Measurements from ENCODE around the gene RAP1GAP2.

RAP1GAP2 gene

GRCh38 chr17:2924211-2924610, 128.0 kb downstream of the RAP1GAP2 start:
- DNase-seq, result no peak

DNA sequence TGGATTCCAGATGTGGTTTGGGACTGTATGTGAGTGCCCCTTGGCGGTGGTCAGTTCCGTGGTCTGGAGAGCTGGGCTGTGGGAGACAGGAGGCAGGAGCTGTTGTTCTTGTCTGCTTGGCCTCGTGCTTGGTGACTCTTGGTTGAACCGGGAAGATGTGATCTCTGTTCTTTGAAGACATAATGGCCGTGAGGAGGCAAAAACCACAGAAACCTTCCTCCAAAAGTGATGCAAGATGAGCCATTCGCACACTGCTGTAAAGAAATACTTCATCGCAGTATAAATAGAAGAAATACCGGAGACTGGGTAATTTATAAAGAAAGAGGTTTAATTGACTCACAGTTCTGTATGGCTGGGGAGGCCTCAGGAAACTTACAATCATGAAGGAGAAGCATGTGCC, 128.8 kb downstream of the RAP1GAP2 start:
- DNase-seq, result no peak

DNA sequence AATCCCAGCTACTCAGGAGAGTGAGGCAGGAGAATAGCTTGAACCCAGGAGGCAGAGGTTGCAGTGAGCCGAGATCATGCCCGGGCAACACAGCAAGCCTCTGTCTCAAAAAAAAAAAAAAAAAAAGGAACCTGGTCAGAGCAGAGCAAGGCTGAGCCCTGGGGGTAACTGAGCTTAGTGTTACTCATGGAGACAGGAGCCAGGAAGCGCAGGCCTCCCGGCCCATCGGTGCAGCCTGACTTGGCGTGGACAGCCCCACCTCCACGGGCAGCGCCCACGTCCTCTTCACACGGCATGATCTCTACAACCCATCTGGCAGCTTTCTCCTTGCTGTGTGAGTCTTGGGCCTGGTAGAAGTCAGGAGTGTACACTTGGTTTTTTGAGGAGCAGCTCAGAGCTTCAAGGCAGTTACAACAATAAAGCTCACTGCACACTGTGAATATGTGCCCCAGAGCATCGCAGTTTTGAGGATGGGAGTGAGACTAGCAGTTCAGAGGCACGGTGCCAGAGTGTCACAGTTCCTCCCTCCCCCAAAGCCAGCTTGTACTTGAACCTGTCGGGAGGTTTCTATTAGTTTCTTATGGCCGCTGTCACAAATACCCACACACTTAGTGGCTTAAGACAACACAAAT, 129.9 kb downstream of the RAP1GAP2 start:
- DNase-seq, result no peak

DNA sequence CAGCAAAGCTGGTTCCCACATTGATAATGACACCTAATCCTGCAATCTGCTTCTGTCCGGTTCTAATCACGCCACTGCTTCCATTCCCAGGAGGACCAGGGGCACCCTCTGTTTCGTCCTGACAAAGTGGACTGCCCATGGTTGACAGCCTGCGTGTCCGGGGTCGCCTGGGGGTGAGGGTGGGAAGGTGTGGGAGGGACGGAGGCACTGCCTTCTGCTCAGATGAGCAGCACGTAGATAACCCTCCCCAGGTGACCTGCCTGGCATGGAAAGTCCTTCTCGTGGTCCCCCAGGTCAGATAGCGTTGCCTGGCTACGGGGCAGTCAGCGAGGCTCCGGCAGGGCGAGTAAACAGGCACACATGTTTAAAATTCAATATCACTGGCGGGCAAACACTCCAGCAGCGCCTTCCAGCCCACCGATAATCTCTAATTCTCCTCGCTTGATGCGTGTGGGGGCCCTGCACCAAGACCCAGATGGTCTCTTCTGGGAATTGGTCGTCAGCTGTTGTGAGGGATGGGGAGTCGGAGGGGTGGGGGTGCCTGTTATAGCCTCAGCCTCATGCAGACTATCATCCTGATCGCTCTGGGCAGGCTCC, 132.2 kb downstream of the RAP1GAP2 start:
- DNase-seq, result no peak

GRCh38 chr17:2929881-2930533, 133.8 kb downstream of the RAP1GAP2 start:
- DNase-seq, result peak; percentile 7 to 27

- DNase-seq, result no peak
Observed at GRCh38 chr17:2931876-2932275, 135.6 kb downstream of the RAP1GAP2 start.

GRCh38 chr17:2932946-2933345, 136.7 kb downstream of the RAP1GAP2 start:
- DNase-seq, result no peak

DNA sequence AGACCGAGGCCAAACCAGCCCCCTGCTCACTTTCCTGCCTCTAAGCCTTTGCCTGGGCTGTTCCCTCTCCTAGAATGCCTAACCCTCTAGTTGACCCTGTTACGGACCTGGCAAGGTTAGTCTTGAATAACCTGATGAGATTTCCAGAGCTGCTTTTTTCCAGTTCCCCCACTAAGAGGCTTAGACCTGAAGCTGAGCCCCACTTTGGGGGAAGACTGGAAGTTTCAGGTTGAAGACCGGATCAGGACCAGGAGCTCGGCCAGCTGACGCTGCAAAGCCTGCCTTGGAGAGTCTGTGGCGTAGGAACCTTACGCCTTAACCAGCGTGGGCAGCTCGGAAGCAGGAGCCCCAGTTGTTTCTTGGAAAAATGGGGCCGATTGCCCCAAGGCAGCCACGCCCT, 137.4 kb downstream of the RAP1GAP2 start:
- DNase-seq, result no peak

GRCh38 chr17:2935632-2936031, 139.4 kb downstream of the RAP1GAP2 start:
- no peak for DNase-seq

DNA sequence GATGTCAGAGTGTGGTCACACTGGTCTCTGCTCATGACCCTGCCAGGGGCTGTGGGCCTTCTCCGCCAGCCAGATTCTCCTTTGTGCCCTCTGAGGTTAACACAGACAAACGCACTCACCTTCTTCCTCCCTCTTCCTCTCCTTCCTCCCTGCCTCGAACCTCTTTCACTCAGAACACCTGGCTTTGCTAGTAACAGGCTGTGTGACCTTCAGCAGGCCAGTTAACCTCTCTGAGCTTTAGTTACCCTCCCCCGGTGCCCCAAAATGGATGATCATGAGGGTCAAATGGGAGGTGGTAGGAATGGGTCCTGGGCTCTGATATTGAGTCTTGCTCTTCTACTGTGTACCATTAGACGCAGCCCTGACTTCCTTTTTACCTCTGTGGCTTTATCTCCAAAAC, 140.1 kb downstream of the RAP1GAP2 start:
- DNase-seq, result no peak

- DNase-seq, result no peak
Observed at GRCh38 chr17:2936771-2937321, 140.6 kb downstream of the RAP1GAP2 start.

DNA sequence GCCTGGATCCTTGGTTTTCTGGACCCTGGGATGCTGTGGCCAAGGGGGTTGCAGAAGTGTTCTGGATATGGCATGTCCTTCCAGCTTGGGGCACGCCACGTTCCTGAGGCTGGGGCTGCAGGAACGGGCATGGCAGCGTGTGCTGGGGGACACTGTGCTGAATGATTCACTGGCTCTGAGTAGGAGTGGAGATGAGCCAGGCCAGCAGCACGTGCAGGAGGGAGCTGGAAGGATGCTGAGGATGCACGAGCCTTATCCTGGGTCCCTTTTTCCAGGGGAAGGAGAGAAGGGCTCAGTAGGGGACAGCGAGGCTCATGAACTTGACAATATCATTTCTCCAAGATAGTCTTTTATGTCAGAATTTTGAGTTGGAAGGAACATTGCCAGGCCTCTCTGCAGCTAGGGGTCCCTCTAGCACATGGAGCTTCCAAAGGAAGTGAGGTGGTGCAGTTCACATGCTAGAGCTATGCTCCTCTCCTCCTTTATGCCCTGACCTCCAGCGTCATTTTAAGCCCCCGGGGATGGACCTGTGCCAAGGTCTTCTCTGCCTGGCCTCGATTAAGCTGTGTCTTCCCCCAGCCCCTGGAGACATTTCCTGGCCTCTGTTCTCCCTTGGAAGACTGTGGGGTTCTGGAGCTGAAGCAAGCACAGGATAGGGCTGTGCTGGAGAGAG, 141.2 kb downstream of the RAP1GAP2 start:
- DNase-seq, result no peak

DNA sequence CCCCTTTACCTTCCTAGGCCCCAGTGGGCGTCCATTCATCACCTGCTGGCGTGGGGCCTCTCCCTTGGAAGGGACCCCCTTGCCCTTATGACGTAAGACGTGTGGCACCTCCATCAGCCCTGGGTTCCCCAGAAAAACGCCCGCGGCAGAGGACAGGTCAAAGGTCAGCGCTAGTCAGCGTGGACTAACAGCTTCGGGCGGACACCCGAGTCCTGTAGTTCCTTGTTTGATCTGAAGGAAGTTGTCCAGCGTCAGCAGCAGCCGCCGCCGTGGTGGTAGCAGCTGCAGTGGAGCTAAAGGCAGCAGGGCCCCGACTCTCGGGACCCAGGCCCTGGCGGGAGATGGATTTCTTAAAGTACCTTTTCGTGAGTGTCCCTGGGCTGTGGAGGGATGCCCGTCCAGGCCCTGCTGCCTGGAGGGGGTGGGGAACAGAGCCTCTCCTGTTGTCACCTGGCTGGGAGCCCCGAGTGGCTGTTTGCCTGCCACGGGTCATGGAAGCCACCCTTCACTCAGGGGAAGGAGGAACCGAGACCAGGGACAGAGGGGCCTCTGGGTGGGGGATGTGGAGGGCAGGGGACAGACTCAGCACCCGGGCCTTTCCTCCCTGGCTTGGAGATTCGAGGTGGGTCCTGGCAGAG, 143.6 kb downstream of the RAP1GAP2 start:
- no peak for DNase-seq

- no peak for DNase-seq
Observed at GRCh38 chr17:2940352-2940751, 144.1 kb downstream of the RAP1GAP2 start.

DNA sequence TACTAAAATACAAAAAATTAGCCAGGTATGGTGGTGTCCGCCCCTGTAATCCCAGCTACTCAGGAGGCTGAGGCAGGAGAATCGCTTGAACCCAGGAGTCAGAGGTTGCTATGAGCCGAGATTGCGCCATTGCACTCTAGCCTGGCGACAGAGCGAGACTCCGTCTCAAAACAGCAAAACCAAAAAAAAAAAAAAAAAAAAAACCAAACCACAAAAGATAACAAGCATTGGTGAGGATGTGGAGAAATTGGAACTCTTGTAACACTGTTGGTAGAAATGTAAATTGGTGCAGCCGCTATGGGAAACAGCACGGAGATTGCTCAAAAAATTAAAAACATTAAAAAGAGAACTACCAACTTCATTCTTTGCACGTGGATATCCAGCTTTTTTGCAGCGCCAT, 147.7 kb downstream of the RAP1GAP2 start:
- no peak for DNase-seq

DNA sequence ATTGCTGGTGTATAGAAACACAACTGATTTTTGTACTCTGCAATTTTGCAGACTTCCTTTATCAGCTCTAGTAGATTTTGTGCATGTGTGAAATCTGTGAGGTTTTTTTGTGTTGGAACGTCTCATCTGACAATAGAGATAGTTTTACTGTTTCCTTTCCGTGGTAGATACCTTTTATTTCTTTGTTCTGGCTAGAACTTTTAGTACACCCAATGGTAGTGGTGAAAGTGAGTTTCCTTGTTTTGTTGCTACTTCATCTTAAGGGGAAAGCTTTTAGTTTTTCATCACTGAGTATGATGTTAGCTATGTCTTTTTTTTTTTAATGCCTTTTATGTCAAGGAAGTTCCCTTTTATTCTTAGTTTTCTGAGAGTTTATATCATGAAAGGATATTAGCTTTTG, 149.1 kb downstream of the RAP1GAP2 start:
- no peak for DNase-seq

GRCh38 chr17:2946144-2946543, 149.9 kb downstream of the RAP1GAP2 start:
- DNase-seq, result no peak

DNA sequence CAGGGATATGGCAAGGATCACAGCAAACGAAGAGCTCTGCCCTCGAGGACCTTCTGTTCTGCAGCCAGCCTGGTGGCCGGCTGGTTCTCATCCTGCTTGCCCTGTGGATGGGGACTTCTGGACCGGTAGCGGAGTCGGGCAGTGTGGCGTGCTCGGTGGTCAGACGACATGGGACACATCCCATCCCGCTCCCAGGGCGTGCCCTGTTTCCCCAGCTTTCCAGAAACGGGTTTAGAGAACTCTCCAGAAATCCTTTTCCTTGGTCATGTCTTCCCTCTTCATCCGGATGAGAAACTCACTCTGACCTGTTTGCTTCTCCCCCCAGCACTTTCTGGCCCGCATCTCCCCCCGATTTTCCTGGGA, 151.3 kb downstream of the RAP1GAP2 start:
- DNase-seq, result no peak

DNA sequence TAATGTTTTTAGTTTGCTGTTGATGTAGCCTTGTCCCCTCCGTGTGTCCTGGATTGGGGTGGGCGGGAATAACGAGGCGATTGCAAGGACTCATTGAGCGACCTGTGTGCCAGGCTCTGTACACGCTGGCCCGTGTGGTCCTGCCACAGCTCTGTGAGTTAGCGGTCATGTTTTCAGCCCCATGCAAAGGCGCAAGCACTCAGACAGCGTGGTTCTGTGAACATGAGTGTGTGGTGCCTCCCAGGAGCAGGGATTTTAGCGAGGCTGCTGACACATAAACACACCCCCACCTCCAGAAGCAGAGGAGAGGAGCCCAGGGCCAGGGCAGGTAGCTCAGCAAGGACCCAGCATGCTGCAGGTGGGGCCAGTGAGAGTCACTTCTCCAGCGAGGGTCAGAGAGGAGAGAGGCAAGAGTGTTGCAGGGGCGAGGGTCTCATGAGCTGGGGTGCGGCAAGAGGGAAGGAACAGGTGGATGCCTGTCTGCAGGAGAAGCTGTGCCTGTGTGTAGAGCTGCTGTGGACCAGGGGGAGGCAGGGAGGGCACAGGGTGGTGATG, 151.8 kb downstream of the RAP1GAP2 start:
- no peak for DNase-seq

DNA sequence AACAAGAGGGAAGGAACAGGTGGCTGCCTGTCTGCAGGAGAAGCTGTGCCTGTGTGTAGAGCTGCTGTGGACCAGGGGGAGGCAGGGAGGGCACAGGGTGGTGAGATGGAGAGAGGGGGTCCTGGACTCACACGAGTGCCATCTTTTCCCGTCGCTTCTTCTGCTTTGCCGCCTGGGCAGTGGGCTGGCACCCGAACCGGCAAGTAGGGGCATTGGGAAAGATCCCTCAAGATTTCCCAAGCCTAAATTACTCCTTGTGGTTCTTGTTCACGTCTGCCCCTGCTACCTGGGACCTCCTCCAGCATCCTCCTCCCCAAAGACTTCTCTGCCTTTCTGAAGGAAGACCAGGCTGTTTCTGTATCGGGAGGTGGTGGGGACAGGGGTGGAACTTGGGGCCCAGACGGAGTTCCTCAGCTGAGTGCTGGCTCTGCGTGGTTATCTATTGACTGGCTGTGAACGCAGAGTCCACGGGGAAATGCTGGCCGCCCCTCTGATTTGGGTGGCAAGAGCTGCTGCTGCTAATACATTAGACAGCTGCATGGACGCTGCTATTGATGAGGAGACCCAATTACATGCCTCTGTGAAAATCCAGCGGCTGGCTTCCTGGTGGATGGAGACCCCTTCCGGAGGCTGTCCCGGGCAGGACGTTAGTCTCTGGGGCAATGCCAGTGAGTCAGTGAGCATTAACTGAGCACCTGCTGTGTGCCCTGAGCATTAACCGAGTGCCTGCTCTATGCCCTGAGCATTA, 152.7 kb downstream of the RAP1GAP2 start:
- DNase-seq, result no peak

GRCh38 chr17:2949469-2950044, 153.3 kb downstream of the RAP1GAP2 start:
- no peak for DNase-seq

DNA sequence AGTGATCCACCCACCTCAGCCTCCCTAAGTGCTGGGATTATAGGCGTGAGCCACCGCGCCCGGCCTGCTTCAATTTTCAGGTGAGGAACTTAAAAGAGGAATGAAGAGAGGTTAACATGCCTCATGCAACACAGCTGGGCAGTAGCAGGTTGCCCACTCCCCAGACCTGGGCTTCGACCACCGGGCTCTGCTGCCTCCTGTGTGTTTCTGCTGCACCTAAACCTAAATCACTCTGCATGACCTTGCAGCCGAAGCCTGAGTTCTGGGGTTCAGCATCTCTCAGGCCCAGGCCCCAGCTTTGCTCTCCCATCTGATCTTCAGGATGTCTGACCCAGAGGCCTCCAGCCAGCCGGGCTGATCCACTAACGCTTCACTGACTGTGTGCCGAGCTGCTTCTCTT, 154.6 kb downstream of the RAP1GAP2 start:
- DNase-seq, result no peak

Measured in stimulated activated CD4-positive, alpha-beta T cell treated with anti-CD3 and anti-CD28 coated beads, Interleukin-4, amount 100 ng/mL, for 4 hours (primary cell).